Bronchial smooth muscle cell (primary cell): ENCODE results near the gene TMEM53. TPM values are rescaled to one million over a fixed set of nuclear protein-coding genes. Genes with fewer than 3 reads are reported as not detected.

Experiments
- total RNA-seq: library from RNA; depleted of rRNA; stranded (reverse); fragments of >200 nt; gene quantifications from 2 replicates; pipeline ENCODE4 v1.2.1, GENCODE V29; 2014

TMEM53 gene
- total RNA-seq: 6.3 and 7.2 TPM in 2 replicates

GRCh38 chr1:44674113-44675000, at the start of gene TMEM53, which contains the start of gene ARMH1:
Gene TMEM53, minus strand, starts transcription at chr1:44674481. Its CDS starts 90 bp downstream, at chr1:44674391.
Gene ARMH1, plus strand, starts transcription at chr1:44674714. Its CDS starts 14,984 bp downstream, at chr1:44689698.

Other genes with a start within 250 kb of the TMEM53 start
- 2.6 and 3.5 TPM in 2 replicates for gene ARMH1, start 233 bp upstream of the TMEM53 start, total RNA-seq
- not detected in 2 replicates for gene RNU5D-1, start 56.7 kb upstream of the TMEM53 start, total RNA-seq
- gene KIF2C, start 65.4 kb upstream of the TMEM53 start, total RNA-seq: 0.60 and 4.4 TPM in 2 replicates
- 1,417 and 1,701 TPM in 2 replicates for gene RPS8, start 101.1 kb upstream of the TMEM53 start, total RNA-seq
- gene BEST4, start 113.7 kb upstream of the TMEM53 start, total RNA-seq: 0.16 and 0.26 TPM in 2 replicates
- 9.0 and 15.8 TPM in 2 replicates for gene PLK3, start 125.9 kb upstream of the TMEM53 start, total RNA-seq
- not detected in 2 replicates for gene DYNLT4, start 132.9 kb upstream of the TMEM53 start, total RNA-seq
- 4.5 and 5.8 TPM in 2 replicates for gene BTBD19, start 134.0 kb upstream of the TMEM53 start, total RNA-seq
- gene PTCH2, start 168.8 kb upstream of the TMEM53 start, total RNA-seq: 0.17 and 0.95 TPM in 2 replicates